H9 (cell line): ENCODE results near the gene ABCD3. TPM values are rescaled to one million over a fixed set of nuclear protein-coding genes. Genes with fewer than 3 reads are reported as not detected.

Experiments
- DNase-seq: peaks from one replicate; pipeline ENCODE4 v3.0.0-alpha.2; 2017
- H2AFZ ChIP-seq: one replicate; pipeline ENCODE4 v1.6.1; 2013; ENCODE audit warnings: mild to moderate bottlenecking, low read length, control low read depth, moderate library complexity
- H2AK5ac ChIP-seq: 2 replicates; pipeline ENCODE4 v1.6.1; 2013; ENCODE audit warnings: low read length, control low read depth, mixed read lengths; ENCODE audit not compliant: insufficient read length
- H2BK120ac ChIP-seq: one replicate; pipeline ENCODE4 v1.6.1; 2013; ENCODE audit warnings: low read depth, mild to moderate bottlenecking, low read length, control low read depth, inconsistent platforms; ENCODE audit not compliant: poor library complexity, severe bottlenecking
- H2BK12ac ChIP-seq: 2 replicates; pipeline ENCODE4 v1.6.1; 2013; ENCODE audit warnings: low read length, control low read depth, mixed read lengths, low read depth; ENCODE audit not compliant: insufficient read length
- H2BK15ac ChIP-seq: 2 replicates; pipeline ENCODE4 v1.6.1; 2013; ENCODE audit warnings: low read depth, low read length, control low read depth
- H2BK20ac ChIP-seq: one replicate; pipeline ENCODE4 v1.6.1; 2013; ENCODE audit warnings: low read depth, mild to moderate bottlenecking, low read length, control low read depth, inconsistent platforms; ENCODE audit not compliant: poor library complexity, severe bottlenecking
- H2BK5ac ChIP-seq: 2 replicates; pipeline ENCODE4 v1.6.1; 2013; ENCODE audit warnings: low read length, control low read depth, mixed read lengths; ENCODE audit not compliant: insufficient read length
- H3K14ac ChIP-seq: 2 replicates; pipeline ENCODE4 v1.6.1; 2013; ENCODE audit warnings: low read length, control low read depth; ENCODE audit not compliant: insufficient read depth
- H3K18ac ChIP-seq: 2 replicates; pipeline ENCODE4 v1.6.1; 2013; ENCODE audit warnings: low read depth, mild to moderate bottlenecking, mixed read lengths, low read length, control low read depth; ENCODE audit not compliant: insufficient read length
- H3K23ac ChIP-seq: 2 replicates; pipeline ENCODE4 v1.6.1; 2013; ENCODE audit warnings: low read length, control low read depth, mixed read lengths, low read depth; ENCODE audit not compliant: insufficient read length
- H3K23me2 ChIP-seq: 2 replicates; pipeline ENCODE4 v1.6.1; 2013; ENCODE audit warnings: low read depth, mild to moderate bottlenecking, mixed read lengths, low read length, control low read depth; ENCODE audit not compliant: insufficient read length, poor library complexity, severe bottlenecking
- H3K27ac ChIP-seq: 2 replicates; pipeline ENCODE4 v1.5.1; 2013; ENCODE audit warnings: low read length, control low read depth, mixed read lengths, low read depth; ENCODE audit not compliant: insufficient read length
- H3K27me3 ChIP-seq: 2 replicates; pipeline ENCODE4 v1.6.1; 2013; ENCODE audit warnings: low read length, control low read depth, inconsistent platforms; ENCODE audit not compliant: insufficient read depth
- H3K4ac ChIP-seq: 2 replicates; pipeline ENCODE4 v1.6.1; 2013; ENCODE audit warnings: low read depth, mild to moderate bottlenecking, control low read depth, inconsistent platforms, low read length, moderate library complexity
- H3K4me1 ChIP-seq: 2 replicates; pipeline ENCODE4 v1.6.1; 2013; ENCODE audit warnings: low read length, control low read depth, inconsistent platforms; ENCODE audit not compliant: insufficient read depth
- H3K4me2 ChIP-seq: 2 replicates; pipeline ENCODE4 v1.6.1; 2013; ENCODE audit warnings: low read length, control low read depth, mixed read lengths; ENCODE audit not compliant: insufficient read length, insufficient read depth
- H3K56ac ChIP-seq: 2 replicates; pipeline ENCODE4 v1.6.1; 2013; ENCODE audit warnings: low read depth, mild to moderate bottlenecking, mixed read lengths, low read length, control low read depth; ENCODE audit not compliant: insufficient read length
- H3K79me1 ChIP-seq: 2 replicates; pipeline ENCODE4 v1.6.1; 2013; ENCODE audit warnings: low read depth, mild to moderate bottlenecking, moderate library complexity, low read length, control low read depth, inconsistent platforms; ENCODE audit not compliant: insufficient read depth, poor library complexity, severe bottlenecking
- H3K79me2 ChIP-seq: 2 replicates; pipeline ENCODE4 v1.6.1; 2013; ENCODE audit warnings: low read length, control low read depth, inconsistent platforms; ENCODE audit not compliant: insufficient read depth
- H3K9ac ChIP-seq: 2 replicates; pipeline ENCODE4 v1.6.1; 2013; ENCODE audit warnings: low read length, control low read depth, mixed read lengths; ENCODE audit not compliant: insufficient read length; ENCODE audit errors: extremely low read depth
- H3K9me3 ChIP-seq: one replicate; pipeline ENCODE4 v1.6.1; 2013; ENCODE audit warnings: low read depth, low read length, inconsistent platforms; ENCODE audit not compliant: control insufficient read depth
- H3T11ph ChIP-seq: one replicate; pipeline ENCODE4 v1.6.1; 2013; ENCODE audit warnings: mild to moderate bottlenecking, low read length, control low read depth, inconsistent platforms
- H4K20me1 ChIP-seq: one replicate; pipeline ENCODE4 v1.6.1; 2013; ENCODE audit not compliant: control insufficient read depth, insufficient read length, insufficient read depth
- H4K5ac ChIP-seq: 2 replicates; pipeline ENCODE4 v1.6.1; 2013; ENCODE audit warnings: low read depth, mild to moderate bottlenecking, mixed read lengths, low read length, control low read depth; ENCODE audit not compliant: insufficient read length
- H4K8ac ChIP-seq: replicated peaks from 2 replicates; pipeline ENCODE4 v1.6.1; 2013; ENCODE audit warnings: low read length, control low read depth, mixed read lengths, low read depth; ENCODE audit not compliant: insufficient read length
- H4K91ac ChIP-seq: 2 replicates; pipeline ENCODE4 v1.6.1; 2013; ENCODE audit warnings: low read depth, mild to moderate bottlenecking, moderate library complexity, mixed read lengths, low read length, control low read depth; ENCODE audit not compliant: insufficient read length
- H3K27ac Mint-ChIP-seq, 3 experiments: 2 replicates in 2 of 3; 3 replicates in 1 of 3; pipeline ENCODE4 v1.8.0; 2020 to 2021; ENCODE audit warnings: mixed read lengths in 3 of 3, mild to moderate bottlenecking in 1 of 3, moderate library complexity in 1 of 3
- H3K27me3 Mint-ChIP-seq: 2 replicates; pipeline ENCODE4 v1.8.0; 2021; ENCODE audit warnings: low read depth, mild to moderate bottlenecking, moderate library complexity, mixed read lengths
- H3K36me3 Mint-ChIP-seq, 3 experiments: 2 replicates in 2 of 3; 3 replicates in 1 of 3; pipeline ENCODE4 v1.8.0; 2020 to 2021; ENCODE audit warnings: low read depth in 3 of 3, mixed read lengths in 3 of 3; ENCODE audit not compliant: insufficient read depth in 1 of 3
- H3K4me1 Mint-ChIP-seq, 2 experiments: 2 replicates each; pipeline ENCODE4 v1.8.0; 2020; ENCODE audit warnings: mixed read lengths in 2 of 2
- H3K4me3 Mint-ChIP-seq, 2 experiments: 2 replicates in 1 of 2; 3 replicates in 1 of 2; pipeline ENCODE4 v1.8.0; 2020 to 2021; ENCODE audit warnings: mild to moderate bottlenecking in 2 of 2, mixed read lengths in 2 of 2, moderate library complexity in 1 of 2
- H3K9me3 Mint-ChIP-seq, 2 experiments: 2 replicates in 1 of 2; 3 replicates in 1 of 2; pipeline ENCODE4 v1.8.0; 2020; ENCODE audit warnings: mild to moderate bottlenecking in 2 of 2, mixed read lengths in 2 of 2, moderate library complexity in 1 of 2
- WGBS: extraction: QIAGEN DNeasy Blood & Tissue Kit; methylation state at CpG from one replicate; pipeline ENCODE4 v1.1.7; 2013; ENCODE audit warnings: missing lambda C conversion rate, low lambda C conversion rate, mixed read lengths; ENCODE audit not compliant: insufficient read length; ENCODE audit errors: extremely low coverage; 5-methylcytosine and 5-hydroxymethylcytosine counted together
- total RNA-seq: library from RNA; stranded (reverse); gene quantifications from 2 replicates; pipeline ENCODE4 v1.2.1, GENCODE V29; 2021
- TF ChIP-seq, protein P1 (sequence below): fragments of 200-600 bp; sonication (generic); conservative IDR thresholded peaks from 3 replicates; pipeline ENCODE4 v1.8.0; 2021; ENCODE audit warnings: antibody characterized with exemption, mild to moderate bottlenecking

Gene ABCD3
- total RNA-seq, 1 experiment from 2014 or later, result 32.0 TPM

DNA sequence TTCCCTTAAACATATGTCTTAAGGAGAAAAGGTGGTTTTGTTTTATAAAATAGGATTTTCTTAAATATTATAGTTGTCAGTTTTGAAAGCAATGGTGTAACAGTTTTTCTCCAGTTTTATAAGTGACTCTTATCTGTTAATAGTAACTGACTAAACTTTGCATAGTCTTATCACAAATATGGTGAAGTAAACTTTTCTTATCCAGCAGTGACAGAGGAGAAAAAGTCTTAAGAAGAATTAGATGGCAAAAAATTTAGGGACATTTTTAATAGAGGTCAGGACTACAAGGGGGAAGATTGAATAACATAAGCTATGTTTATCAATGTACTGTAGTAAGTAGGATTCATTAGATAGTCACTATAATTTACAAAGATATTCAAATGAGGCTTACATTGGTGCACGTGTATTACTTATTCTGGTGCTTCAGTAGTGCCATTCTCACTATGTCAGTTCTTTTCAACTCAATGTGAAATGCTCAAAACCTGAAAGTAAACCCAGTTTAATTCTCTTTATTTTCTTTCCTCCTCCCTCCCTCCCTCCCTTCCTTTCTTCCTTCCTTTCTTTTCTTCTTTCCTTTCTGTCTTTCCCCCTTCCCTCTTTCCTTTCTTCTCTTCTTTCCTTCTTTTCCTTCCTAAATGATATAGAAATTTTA, 97.2 kb downstream of the ABCD3 start:
- Histone ChIP-seq H2BK5ac (no peak overlapping the region), H4K5ac (no peak overlapping the region), H3T11ph (no peak overlapping the region), H3K23ac (no peak overlapping the region), H3K79me2 (no peaks in the 10 kb centered on the region), H3K27me3 (no peaks in the 10 kb centered on the region), H2BK20ac (no peak overlapping the region), H4K20me1 (no peaks in the 10 kb centered on the region), H3K9ac (no peak overlapping the region), H3K18ac (no peak overlapping the region), H2AFZ (no peak overlapping the region), H3K27ac (no peak overlapping the region), H4K8ac (no peak overlapping the region), H3K56ac (no peak overlapping the region), H3K14ac (no peak overlapping the region), H2BK120ac (no peak overlapping the region), H3K9me3 (no peaks in the 10 kb centered on the region), H3K23me2 (no peaks in the 10 kb centered on the region), H3K79me1 (no peaks in the 10 kb centered on the region), H2BK15ac (no peak overlapping the region), H4K91ac (no peak overlapping the region), H2BK12ac (no peak overlapping the region), H3K4me1 (no peaks in the 10 kb centered on the region), H2AK5ac (no peak overlapping the region), H3K4ac (no peak overlapping the region), H3K4me2 (no peak overlapping the region)
- DNase-seq, result no peak
- no CpG with 5 or more reads among the region's 1 CpG for WGBS
- H3K4me3 Mint-ChIP-seq, result no peak overlapping the region
- H3K9me3 Mint-ChIP-seq, result 0 out of 5 replicates have a peak, but pooled peaks cover 0 to 2% of the 10 kb centered on the region in 2 experiments
- TF ChIP-seq, protein P1, sequence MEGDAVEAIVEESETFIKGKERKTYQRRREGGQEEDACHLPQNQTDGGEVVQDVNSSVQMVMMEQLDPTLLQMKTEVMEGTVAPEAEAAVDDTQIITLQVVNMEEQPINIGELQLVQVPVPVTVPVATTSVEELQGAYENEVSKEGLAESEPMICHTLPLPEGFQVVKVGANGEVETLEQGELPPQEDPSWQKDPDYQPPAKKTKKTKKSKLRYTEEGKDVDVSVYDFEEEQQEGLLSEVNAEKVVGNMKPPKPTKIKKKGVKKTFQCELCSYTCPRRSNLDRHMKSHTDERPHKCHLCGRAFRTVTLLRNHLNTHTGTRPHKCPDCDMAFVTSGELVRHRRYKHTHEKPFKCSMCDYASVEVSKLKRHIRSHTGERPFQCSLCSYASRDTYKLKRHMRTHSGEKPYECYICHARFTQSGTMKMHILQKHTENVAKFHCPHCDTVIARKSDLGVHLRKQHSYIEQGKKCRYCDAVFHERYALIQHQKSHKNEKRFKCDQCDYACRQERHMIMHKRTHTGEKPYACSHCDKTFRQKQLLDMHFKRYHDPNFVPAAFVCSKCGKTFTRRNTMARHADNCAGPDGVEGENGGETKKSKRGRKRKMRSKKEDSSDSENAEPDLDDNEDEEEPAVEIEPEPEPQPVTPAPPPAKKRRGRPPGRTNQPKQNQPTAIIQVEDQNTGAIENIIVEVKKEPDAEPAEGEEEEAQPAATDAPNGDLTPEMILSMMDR, result no peak
- no peak overlapping the region for H3K27ac Mint-ChIP-seq
- H3K4me1 Mint-ChIP-seq, result peaks cover 0 to 7% of the 10 kb centered on the region in 2 experiments; a peak in 2 of 4 replicates
- peaks cover 2 to 4% (median 3%) of the 10 kb centered on the region in 3 experiments; a peak in 2 of 7 replicates for H3K36me3 Mint-ChIP-seq
- no peaks in the 10 kb centered on the region for H3K27me3 Mint-ChIP-seq
